Measurements from ENCODE around the gene CIRBP. TPM values are rescaled to one million over a fixed set of nuclear protein-coding genes. Genes with fewer than 3 reads are reported as not detected.

CIRBP gene
- total and polyA plus RNA-seq, 9 of the 15 experiments (the other 6 are each of a cell fraction or from before 2014, with no cell fraction given) = 20.5 to 327 (median 176) TPM

GRCh38 chr19:1241417-1242095, 27.6 kb upstream of the CIRBP start, which contains the start of gene ATP5F1D (continued):
- TF ChIP-seq ZNF766 (CRISPR knock-in tag; conservative IDR thresholded peaks at IDR 0.05) (peak; percentile 87), ZFP36 (IDR thresholded peaks at IDR 0.05; ENCODE audit: low read depth, low read length, partially characterized antibody) (peak; percentile 61), SMAD4 (CRISPR knock-in tag; conservative IDR thresholded peaks at IDR 0.05) (no peak; the same call in 1 of the 2 replicates), VEZF1 (CRISPR knock-in tag; IDR thresholded peaks at IDR 0.05) (peak; percentile 81), RBFOX2 (IDR thresholded peaks at IDR 0.05; ENCODE audit: low read depth, low read length) (peak; percentile 87), HMGN3 (IDR thresholded peaks at IDR 0.05; ENCODE audit: borderline replicate concordance, extremely low read depth, insufficient read length, low read depth, low read length) (peak; percentile 51), MYC (IDR thresholded peaks at IDR 0.05; ENCODE audit: low read depth, low read length) (peak; percentile 50; the same call in 1 of the 2 replicates), MYC (CRISPR knock-in tag; IDR thresholded peaks at IDR 0.05; ENCODE audit: borderline replicate concordance, low read depth) (no peak), RBM22 (IDR thresholded peaks at IDR 0.05; ENCODE audit: low read depth, low read length, poor library complexity, severe bottlenecking) (no peak), SOX6 (IDR thresholded peaks at IDR 0.05) (no peak), CREM (IDR thresholded peaks at IDR 0.05; ENCODE audit: low read depth) (peak; percentile 99), SMC3 (conservative IDR thresholded peaks at IDR 0.05; ENCODE audit: insufficient read depth, low read depth, low read length) (0 out of 2 replicates have a peak, but pooled peaks have one; percentile 5), RFX5 (IDR thresholded peaks at IDR 0.05; ENCODE audit: low read depth, low read length) (no peak), NCOA1 (IDR thresholded peaks at IDR 0.05; ENCODE audit: low read depth) (no peak), RNF2 (IDR thresholded peaks at IDR 0.05) (peak; percentile 64; the same call in 1 of the 2 replicates), CBX1 (IDR thresholded peaks at IDR 0.05; ENCODE audit: low read depth) (no peak), CTCF (IDR thresholded peaks at IDR 0.05 in 2 of 3, conservative IDR thresholded peaks at IDR 0.05 in 1 of 3; ENCODE audit: insufficient read depth in 2 of 3, low read depth in 1 of 3, low read length in 3 of 3) (0 out of 6 replicates have a peak, but pooled peaks of 1 of the 3 experiments have one; percentile 9), KLF1 (tag; IDR thresholded peaks at IDR 0.05) (no peak), COPS2 (conservative IDR thresholded peaks at IDR 0.05) (no peak)
- TF ChIP-seq, protein P1, sequence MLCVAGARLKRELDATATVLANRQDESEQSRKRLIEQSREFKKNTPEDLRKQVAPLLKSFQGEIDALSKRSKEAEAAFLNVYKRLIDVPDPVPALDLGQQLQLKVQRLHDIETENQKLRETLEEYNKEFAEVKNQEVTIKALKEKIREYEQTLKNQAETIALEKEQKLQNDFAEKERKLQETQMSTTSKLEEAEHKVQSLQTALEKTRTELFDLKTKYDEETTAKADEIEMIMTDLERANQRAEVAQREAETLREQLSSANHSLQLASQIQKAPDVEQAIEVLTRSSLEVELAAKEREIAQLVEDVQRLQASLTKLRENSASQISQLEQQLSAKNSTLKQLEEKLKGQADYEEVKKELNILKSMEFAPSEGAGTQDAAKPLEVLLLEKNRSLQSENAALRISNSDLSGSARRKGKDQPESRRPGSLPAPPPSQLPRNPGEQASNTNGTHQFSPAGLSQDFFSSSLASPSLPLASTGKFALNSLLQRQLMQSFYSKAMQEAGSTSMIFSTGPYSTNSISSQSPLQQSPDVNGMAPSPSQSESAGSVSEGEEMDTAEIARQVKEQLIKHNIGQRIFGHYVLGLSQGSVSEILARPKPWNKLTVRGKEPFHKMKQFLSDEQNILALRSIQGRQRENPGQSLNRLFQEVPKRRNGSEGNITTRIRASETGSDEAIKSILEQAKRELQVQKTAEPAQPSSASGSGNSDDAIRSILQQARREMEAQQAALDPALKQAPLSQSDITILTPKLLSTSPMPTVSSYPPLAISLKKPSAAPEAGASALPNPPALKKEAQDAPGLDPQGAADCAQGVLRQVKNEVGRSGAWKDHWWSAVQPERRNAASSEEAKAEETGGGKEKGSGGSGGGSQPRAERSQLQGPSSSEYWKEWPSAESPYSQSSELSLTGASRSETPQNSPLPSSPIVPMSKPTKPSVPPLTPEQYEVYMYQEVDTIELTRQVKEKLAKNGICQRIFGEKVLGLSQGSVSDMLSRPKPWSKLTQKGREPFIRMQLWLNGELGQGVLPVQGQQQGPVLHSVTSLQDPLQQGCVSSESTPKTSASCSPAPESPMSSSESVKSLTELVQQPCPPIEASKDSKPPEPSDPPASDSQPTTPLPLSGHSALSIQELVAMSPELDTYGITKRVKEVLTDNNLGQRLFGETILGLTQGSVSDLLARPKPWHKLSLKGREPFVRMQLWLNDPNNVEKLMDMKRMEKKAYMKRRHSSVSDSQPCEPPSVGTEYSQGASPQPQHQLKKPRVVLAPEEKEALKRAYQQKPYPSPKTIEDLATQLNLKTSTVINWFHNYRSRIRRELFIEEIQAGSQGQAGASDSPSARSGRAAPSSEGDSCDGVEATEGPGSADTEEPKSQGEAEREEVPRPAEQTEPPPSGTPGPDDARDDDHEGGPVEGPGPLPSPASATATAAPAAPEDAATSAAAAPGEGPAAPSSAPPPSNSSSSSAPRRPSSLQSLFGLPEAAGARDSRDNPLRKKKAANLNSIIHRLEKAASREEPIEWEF (CRISPR knock-in tag; IDR thresholded peaks at IDR 0.05) = no peak

All from K562 (cell line).